WI38 (cell line): Measurements from ENCODE around the gene THEM5.

Source experiments
- H3K4me3 ChIP-seq: 2 replicates; pipeline ENCODE4 v1.5.1; 2011; ENCODE audit warnings: low read depth, mild to moderate bottlenecking, control low read depth, low read length
- CTCF ChIP-seq: IDR thresholded peaks from 2 replicates; pipeline ENCODE4 v1.5.1; 2012; ENCODE audit warnings: low read depth, mild to moderate bottlenecking, control low read depth, low read length

Gene THEM5

GRCh38 chr1:151854658-151855057 is 1.1 kb upstream of the THEM5 start:
- no peak for TF ChIP-seq CTCF
- H3K4me3 ChIP-seq: no peak overlapping the region

GRCh38 chr1:151852733-151853132 is 779 bp downstream of the THEM5 start:
- TF ChIP-seq CTCF: no peak
- no peak overlapping the region for H3K4me3 ChIP-seq

GRCh38 chr1:151851886-151852285 is 1.6 kb downstream of the THEM5 start:
- no peak for TF ChIP-seq CTCF
- no peak overlapping the region for H3K4me3 ChIP-seq

GRCh38 chr1:151849871-151850270 is 3.6 kb downstream of the THEM5 start:
- TF ChIP-seq CTCF: no peak
- H3K4me3 ChIP-seq: no peak overlapping the region

- TF ChIP-seq CTCF: no peak
- H3K4me3 ChIP-seq: no peak overlapping the region
Measured at GRCh38 chr1:151849126-151849525, 4.4 kb downstream of the THEM5 start.

GRCh38 chr1:151847867-151848596 is 5.5 kb downstream of the THEM5 start:
- H3K4me3 ChIP-seq: no peak overlapping the region

More at GRCh38 chr1:151847867-151848596, 5.5 kb downstream of the THEM5 start:
- TF ChIP-seq CTCF: no peak
